HG03196 (cell line): ENCODE results near the gene HSPG2.

ENCODE experiments used
- ATAC-seq: cut with Tn5 transposase; IDR thresholded peaks from one replicate; pipeline ENCODE4 v1.9.1; 2021; ENCODE audit not compliant: unreplicated experiment

The HSPG2 gene

GRCh38 chr1:21901473-21901847 lies 35.6 kb downstream of the HSPG2 start:
- no peak for ATAC-seq

GRCh38 chr1:21900766-21901472 lies 36.2 kb downstream of the HSPG2 start:
- ATAC-seq: no peak

- ATAC-seq: no peak
Observed at GRCh38 chr1:21899987-21900386, 37.1 kb downstream of the HSPG2 start.

GRCh38 chr1:21899267-21899810 lies 37.8 kb downstream of the HSPG2 start:
- no peak for ATAC-seq

- ATAC-seq: no peak
Observed at GRCh38 chr1:21898326-21899200, 38.5 kb downstream of the HSPG2 start.

- no peak for ATAC-seq
Observed at GRCh38 chr1:21897844-21898243, 39.3 kb downstream of the HSPG2 start.

- ATAC-seq: no peak
Observed at GRCh38 chr1:21896652-21897532, 40.2 kb downstream of the HSPG2 start.

GRCh38 chr1:21896026-21896425 lies 41.1 kb downstream of the HSPG2 start:
- ATAC-seq: no peak

GRCh38 chr1:21894034-21894881 lies 42.9 kb downstream of the HSPG2 start:
- no peak for ATAC-seq

- no peak for ATAC-seq
Observed at GRCh38 chr1:21893046-21893805, 43.9 kb downstream of the HSPG2 start.

GRCh38 chr1:21891621-21892479 lies 45.3 kb downstream of the HSPG2 start:
- no peak for ATAC-seq

- no peak for ATAC-seq
Observed at GRCh38 chr1:21891081-21891480, 46.0 kb downstream of the HSPG2 start.

- no peak for ATAC-seq
Observed at GRCh38 chr1:21888500-21888899, 48.6 kb downstream of the HSPG2 start.

- ATAC-seq: no peak
Observed at GRCh38 chr1:21887796-21888195, 49.3 kb downstream of the HSPG2 start.

GRCh38 chr1:21887216-21887736 lies 49.8 kb downstream of the HSPG2 start:
- no peak for ATAC-seq

GRCh38 chr1:21886486-21887215 lies 50.5 kb downstream of the HSPG2 start:
- ATAC-seq: no peak

GRCh38 chr1:21885236-21886037 lies 51.7 kb downstream of the HSPG2 start:
- no peak for ATAC-seq
